H1 (cell line): ENCODE results near the gene AFF1. TPM values are rescaled to one million over a fixed set of nuclear protein-coding genes. Genes with fewer than 3 reads are reported as not detected.

Source experiments
- CTCF ChIA-PET: fragments of 300-600 bp; sonication (Branson Sonifier 250); formaldehyde crosslinking; loops from one replicate; lab custom pipeline; 2021; ENCODE audit not compliant: partially characterized antibody; lab: Charles Lee
- POLR2A ChIA-PET: fragments of 300-600 bp; sonication (Branson Sonifier 250); formaldehyde crosslinking; loops from one replicate; lab custom pipeline; 2021; ENCODE audit warnings: inconsistent platforms; ENCODE audit not compliant: partially characterized antibody; lab: Charles Lee
- DNase-seq, 2 experiments: peaks; one replicate each; pipeline versions ENCODE4 v3.0.0 to v3.0.0-alpha.2; 2010 to 2022; ENCODE audit warnings: low spot score in 2 of 2, low read depth in 1 of 2, mixed read lengths in 1 of 2
- FAIRE-seq: peaks from 2 replicates; lab custom pipeline; 2011; peaks lifted over from hg19 to GRCh38; lab: Jason Lieb, UNC
- H2AFZ ChIP-seq: 2 replicates; pipeline ENCODE4 v1.8.1; 2012; ENCODE audit warnings: low read length, inconsistent platforms
- H2AK5ac ChIP-seq: 2 replicates; pipeline ENCODE4 v1.6.1; 2013; ENCODE audit warnings: low read depth, low read length
- H2BK120ac ChIP-seq: replicated peaks from 2 replicates; pipeline ENCODE3; 2013; ENCODE audit warnings: low read depth, low read length, inconsistent platforms
- H2BK12ac ChIP-seq: 2 replicates; pipeline ENCODE4 v1.6.1; 2013; ENCODE audit warnings: low read depth, low read length
- H2BK15ac ChIP-seq: 2 replicates; pipeline ENCODE4 v1.6.1; 2013; ENCODE audit warnings: low read length
- H2BK20ac ChIP-seq: 2 replicates; pipeline ENCODE4 v1.6.1; 2013; ENCODE audit warnings: low read length
- H2BK5ac ChIP-seq: 2 replicates; pipeline ENCODE4 v1.6.1; 2013; ENCODE audit warnings: low read depth, low read length
- H3K14ac ChIP-seq: 2 replicates; pipeline ENCODE4 v1.6.1; 2013; ENCODE audit warnings: inconsistent platforms; ENCODE audit not compliant: insufficient read length
- H3K18ac ChIP-seq: 2 replicates; pipeline ENCODE4 v1.6.1; 2013; ENCODE audit warnings: low read length; ENCODE audit errors: extremely low read depth
- H3K23ac ChIP-seq: 2 replicates; pipeline ENCODE4 v1.6.1; 2013; ENCODE audit warnings: inconsistent platforms; ENCODE audit not compliant: insufficient read length
- H3K23me2 ChIP-seq: 2 replicates; pipeline ENCODE4 v1.6.1; 2013; ENCODE audit warnings: low read depth, low read length
- H3K27ac ChIP-seq: 2 replicates; pipeline ENCODE4 v1.6.1; 2011; ENCODE audit warnings: low read depth, low read length, inconsistent platforms
- H3K27me3 ChIP-seq, 4 experiments: replicated peaks in 1 of 4; 1 replicate in 1 of 4; 2 replicates in 3 of 4; pipeline versions ENCODE4 v1.6.1 to v1.8.1; 2011 to 2013; ENCODE audit warnings: low read length in 3 of 4, mild to moderate bottlenecking in 3 of 4, inconsistent platforms in 2 of 4, mixed read lengths in 2 of 4, moderate library complexity in 1 of 4; ENCODE audit not compliant: control insufficient read depth in 3 of 4, insufficient read depth in 3 of 4; ENCODE audit errors: extremely low read depth in 1 of 4
- H3K36me3 ChIP-seq, 4 experiments: 2 replicates each; pipeline versions ENCODE4 v1.6.1 to v1.8.1; 2011 to 2013; ENCODE audit warnings: mild to moderate bottlenecking in 4 of 4, low read length in 3 of 4, moderate library complexity in 2 of 4, control low read depth in 1 of 4, inconsistent platforms in 1 of 4; ENCODE audit not compliant: insufficient read depth in 4 of 4, control insufficient read depth in 2 of 4
- H3K4ac ChIP-seq: replicated peaks from 2 replicates; pipeline ENCODE3; 2013; ENCODE audit warnings: low read length, low read depth, mixed read lengths, inconsistent platforms; ENCODE audit not compliant: insufficient read length
- H3K4me1 ChIP-seq, 4 experiments: replicated peaks in 1 of 4; 1 replicate in 1 of 4; 2 replicates in 3 of 4; pipeline versions ENCODE4 v1.6.1 to v1.8.1; 2011 to 2013; ENCODE audit warnings: low read length in 3 of 4, inconsistent platforms in 2 of 4, mixed read lengths in 1 of 4; ENCODE audit not compliant: insufficient read depth in 4 of 4, control insufficient read depth in 3 of 4
- H3K4me2 ChIP-seq, 2 experiments: 2 replicates each; pipeline versions ENCODE4 v1.6.1 to v1.8.1; 2011 to 2013; ENCODE audit warnings: low read depth in 2 of 2, low read length in 2 of 2, control low read depth in 1 of 2, inconsistent platforms in 1 of 2, mild to moderate bottlenecking in 1 of 2; ENCODE audit not compliant: insufficient read depth in 1 of 2
- H3K4me3 ChIP-seq, 4 experiments: fragments of 200-600, 300-600 bp in 1 of 4; sonication (generic), shearing (Covaris generic), sonication (Bioruptor Twin) in 1 of 4; 2 replicates each; pipeline versions ENCODE4 v1.5.1 to v1.8.1; 2011 to 2016; ENCODE audit warnings: low read length in 4 of 4, low read depth in 3 of 4, control low read depth in 2 of 4, inconsistent platforms in 2 of 4, mild to moderate bottlenecking in 2 of 4, mixed read lengths in 1 of 4, moderate library complexity in 1 of 4; ENCODE audit not compliant: insufficient read depth in 2 of 4; ENCODE audit errors: extremely low read depth in 1 of 4
- H3K56ac ChIP-seq: replicated peaks from 2 replicates; pipeline ENCODE3; 2013; ENCODE audit warnings: low read depth, mild to moderate bottlenecking, mixed read lengths, low read length, inconsistent platforms; ENCODE audit not compliant: insufficient read length
- H3K79me1 ChIP-seq: 2 replicates; pipeline ENCODE4 v1.6.1; 2013; ENCODE audit warnings: low read depth, low read length, control low read depth
- H3K79me2 ChIP-seq, 2 experiments: 2 replicates each; pipeline versions ENCODE4 v1.6.1 to v1.8.1; 2012 to 2013; ENCODE audit warnings: low read length in 2 of 2, mild to moderate bottlenecking in 2 of 2, inconsistent platforms in 1 of 2; ENCODE audit not compliant: insufficient read depth in 2 of 2, control insufficient read depth in 1 of 2
- H3K9ac ChIP-seq, 4 experiments: replicated peaks in 1 of 4; 1 replicate in 1 of 4; 2 replicates in 3 of 4; pipeline versions ENCODE4 v1.6.1 to v1.8.1; 2011 to 2013; ENCODE audit warnings: low read depth in 3 of 4, low read length in 3 of 4, control low read depth in 2 of 4, mild to moderate bottlenecking in 2 of 4, moderate library complexity in 2 of 4, inconsistent platforms in 1 of 4; ENCODE audit errors: extremely low read depth in 1 of 4
- H3K9me3 ChIP-seq, 2 experiments: 2 replicates each; pipeline versions ENCODE4 v1.6.1 to v1.8.1; 2012 to 2013; ENCODE audit warnings: mild to moderate bottlenecking in 2 of 2, moderate library complexity in 2 of 2, control low read depth in 1 of 2, inconsistent platforms in 1 of 2, low read depth in 1 of 2, low read length in 1 of 2, mixed read lengths in 1 of 2; ENCODE audit not compliant: insufficient read depth in 2 of 2
- H4K20me1 ChIP-seq, 2 experiments: replicated peaks in 1 of 2; 2 replicates each; pipeline versions ENCODE3 to v1.8.1; 2011 to 2013; ENCODE audit warnings: inconsistent platforms in 2 of 2, low read length in 2 of 2, mild to moderate bottlenecking in 1 of 2; ENCODE audit not compliant: insufficient read depth in 2 of 2, control insufficient read depth in 1 of 2
- H4K5ac ChIP-seq: 2 replicates; pipeline ENCODE4 v1.6.1; 2013; ENCODE audit warnings: low read length, low read depth, mixed read lengths, inconsistent platforms; ENCODE audit not compliant: insufficient read length
- H4K8ac ChIP-seq: 2 replicates; pipeline ENCODE4 v1.8.0; 2013; ENCODE audit warnings: mild to moderate bottlenecking, moderate library complexity, low read length, inconsistent platforms; ENCODE audit not compliant: insufficient read depth; ENCODE audit errors: extremely low read depth
- H4K91ac ChIP-seq: replicated peaks from 2 replicates; pipeline ENCODE3; 2013; ENCODE audit warnings: low read length, mixed read lengths, inconsistent platforms; ENCODE audit not compliant: insufficient read length
- EP300 ChIP-seq, 2 experiments: IDR thresholded peaks; 1 replicate in 1 of 2; 2 replicates in 1 of 2; pipeline ENCODE4 v1.6.1; 2011 to 2012; ENCODE audit warnings: low read depth in 2 of 2, low read length in 2 of 2, mild to moderate bottlenecking in 2 of 2, borderline replicate concordance in 1 of 2, inconsistent platforms in 1 of 2, moderate library complexity in 1 of 2
- SUZ12 ChIP-seq: fragments of 200-600 bp; sonication (generic); IDR thresholded peaks from 2 replicates; pipeline ENCODE4 v1.6.1; 2012; ENCODE audit warnings: mild to moderate bottlenecking, inconsistent platforms, low read length, moderate library complexity, mixed read lengths
- TAF7 ChIP-seq: optimal IDR thresholded peaks from 2 replicates; pipeline ENCODE3; 2011; ENCODE audit warnings: low read depth, mild to moderate bottlenecking, inconsistent platforms, low read length, moderate library complexity, borderline replicate concordance
- WGBS, 2 experiments: shearing (Covaris generic) in 1 of 2; methylation state at CpG; one replicate each; pipeline versions ENCODE4 v1.1.6 to v1.1.7; 2013 to 2015; ENCODE audit warnings: low lambda C conversion rate in 2 of 2, mixed read lengths in 2 of 2, inconsistent platforms in 1 of 2, low coverage in 1 of 2, missing lambda C conversion rate in 1 of 2; ENCODE audit not compliant: insufficient replicate concordance in 2 of 2, insufficient coverage in 1 of 2, insufficient read length in 1 of 2; ENCODE audit errors: extremely low coverage in 1 of 2, missing lambda C conversion rate in 1 of 2; 5-methylcytosine and 5-hydroxymethylcytosine counted together
- polyA plus RNA-seq, 7 experiments: library from polyadenylated mRNA; depleted of rRNA in 3 of 7; stranded (reverse) in 5 of 7; unstranded in 2 of 7; fragments of >200 nt in 5 of 7; fragments of 200-250 nt in 2 of 7; gene quantifications; 1 replicate in 5 of 7; 2 replicates in 1 of 7; 4 replicates in 1 of 7; pipeline versions ENCODE4 v1.2.1 to v1.2.3, GENCODE V29; 2011 to 2013; ENCODE audit warnings: missing spikeins in 2 of 7, mixed read lengths in 2 of 7
- total RNA-seq: library from RNA; stranded (reverse); fragmentation: NEBNext Ultra II Directional; extraction: Animal tissue kit (Norgen Biotek cat#: 25700); gene quantifications from 2 replicates; pipeline ENCODE4 v1.2.1, GENCODE V29; 2021

The AFF1 gene
- total and polyA plus RNA-seq, 2 of the 8 experiments (the other 6 are each of a cell fraction or from before 2014, with no cell fraction given): 14.8 to 85.5 TPM

DNA sequence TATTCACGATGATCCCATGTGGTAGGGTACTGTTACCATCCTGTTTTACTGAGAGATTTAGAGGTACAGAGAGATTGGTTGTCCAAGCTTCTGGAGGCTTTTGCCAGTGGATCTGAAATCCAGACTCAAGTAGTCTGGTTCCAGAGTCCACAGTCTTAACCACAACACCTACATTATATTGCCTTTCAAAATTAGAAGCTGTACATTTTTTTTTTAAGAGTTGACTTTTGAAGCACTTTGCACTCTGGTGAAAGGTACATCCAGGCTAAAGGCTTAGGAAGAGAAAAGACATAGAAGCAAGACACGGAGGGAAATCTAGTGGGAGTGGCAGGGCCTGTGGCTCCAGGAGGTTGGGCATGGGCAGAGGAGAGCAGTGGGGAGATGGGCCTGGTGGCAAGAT, 122.1 kb downstream of the AFF1 start:
- ChIA-PET CTCF (interaction anchor here (0.7 to 2.2 kb wide), 8 partner anchors 13 to 178 kb away, joined by 3 to 7 read pairs (median 4); partner anchors contain the start of gene AFF1), POLR2A (interaction anchor here (1.5 to 1.7 kb wide), 2 partner anchors 10 to 97 kb away, joined by 3 read pairs; no protein-coding TSS in a partner anchor)
- no peak overlapping the region for H3K18ac ChIP-seq
- H2BK20ac ChIP-seq: no peak overlapping the region
- DNase-seq: no peak
- no peak overlapping the region for H3K9ac ChIP-seq
- H3K36me3 ChIP-seq: peaks cover 0 to 9% (median 0%) of the 10 kb centered on the region in 4 experiments; a peak in 1 of 8 replicates
- H2AK5ac ChIP-seq: no peak overlapping the region
- no peak overlapping the region for H2AFZ ChIP-seq
- H3K4me3 ChIP-seq: no peak overlapping the region
- H3K23me2 ChIP-seq: no peaks in the 10 kb centered on the region
- H2BK5ac ChIP-seq: no peak overlapping the region
- H3K14ac ChIP-seq: no peak overlapping the region
- H3K27ac ChIP-seq: no peak overlapping the region
- H3K4me1 ChIP-seq: peaks cover 0 to 16% (median 7%) of the 10 kb centered on the region in 4 experiments; a peak in 3 of 7 replicates
- peaks cover 3 to 85% of the 10 kb centered on the region in 2 experiments for H3K79me2 ChIP-seq
- H4K5ac ChIP-seq: no peak overlapping the region
- no peak overlapping the region for H3K56ac ChIP-seq
- no peak overlapping the region for H3K4ac ChIP-seq
- H2BK12ac ChIP-seq: no peak overlapping the region
- no peaks in the 10 kb centered on the region; a peak in 1 of 4 replicates for H3K9me3 ChIP-seq
- peaks cover 2 to 6% of the 10 kb centered on the region in 2 experiments for H4K20me1 ChIP-seq
- H2BK120ac ChIP-seq: no peak overlapping the region
- 84% methylated on average over 2 of the region's 2 CpGs; no CpG with 5 or more reads in 1 of the 2 experiments for WGBS, 2 experiments
- H3K27me3 ChIP-seq: no peaks in the 10 kb centered on the region
- no peak overlapping the region for H2BK15ac ChIP-seq
- peaks cover 10% of the 10 kb centered on the region for H3K79me1 ChIP-seq
- no peak overlapping the region for H3K23ac ChIP-seq
- no peak overlapping the region for H3K4me2 ChIP-seq
- no peak for FAIRE-seq
- no peak overlapping the region for H4K8ac ChIP-seq
- H4K91ac ChIP-seq: no peak overlapping the region
- TF ChIP-seq EP300 (IDR thresholded peaks at IDR 0.05; ENCODE audit: borderline replicate concordance in 1 of 2, low read depth in 2 of 2, low read length in 2 of 2) (no peak), SUZ12 (no peak), TAF7 (no peak)
